ENCODE measurements around the gene CDC42BPG.

Gene CDC42BPG

GRCh38 chr11:64864473-64865285, 20.2 kb upstream of the CDC42BPG start:
- FAIRE-seq: no peak

DNA sequence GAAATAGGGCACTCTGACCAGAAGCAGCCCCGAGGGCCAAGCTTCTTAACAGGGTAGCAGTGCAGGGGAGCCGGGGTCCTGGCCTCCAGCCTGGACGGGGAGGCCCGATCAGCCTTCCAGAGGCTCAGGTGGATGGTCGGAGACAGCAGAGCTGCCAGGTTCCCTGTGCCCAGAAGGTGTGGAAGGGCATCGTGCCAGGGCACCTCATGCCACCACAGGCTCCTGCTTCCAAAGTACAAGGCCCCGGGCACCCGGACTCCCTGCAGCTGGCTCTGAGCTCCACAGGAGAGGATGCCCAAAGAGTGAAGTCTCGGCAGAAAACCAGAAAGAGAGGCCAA, 19.7 kb upstream of the CDC42BPG start:
- FAIRE-seq: no peak

- FAIRE-seq: no peak
These were observed 19.1 kb upstream of the CDC42BPG start for GRCh38 chr11:64863391-64864060.

DNA sequence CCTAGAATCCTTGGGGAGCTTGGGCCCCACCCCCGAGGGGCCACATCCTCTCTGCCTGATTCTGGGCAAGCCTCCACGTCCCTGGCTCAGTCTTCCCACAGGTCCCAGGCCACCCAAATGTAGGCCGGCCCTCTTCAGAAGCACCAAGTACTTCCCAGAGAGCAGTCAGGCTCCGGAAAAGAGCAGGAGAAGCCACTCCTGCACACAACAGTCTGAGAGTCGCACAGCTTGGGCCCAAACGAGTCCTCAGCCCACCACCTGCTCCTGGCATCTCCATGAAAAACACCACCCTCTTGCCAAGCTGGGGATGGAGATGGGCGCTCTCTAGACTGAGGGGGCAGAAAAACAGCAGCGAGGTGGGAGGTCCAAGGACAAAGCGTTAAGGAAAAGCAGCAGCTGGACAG, 18.5 kb upstream of the CDC42BPG start:
- FAIRE-seq: no peak

DNA sequence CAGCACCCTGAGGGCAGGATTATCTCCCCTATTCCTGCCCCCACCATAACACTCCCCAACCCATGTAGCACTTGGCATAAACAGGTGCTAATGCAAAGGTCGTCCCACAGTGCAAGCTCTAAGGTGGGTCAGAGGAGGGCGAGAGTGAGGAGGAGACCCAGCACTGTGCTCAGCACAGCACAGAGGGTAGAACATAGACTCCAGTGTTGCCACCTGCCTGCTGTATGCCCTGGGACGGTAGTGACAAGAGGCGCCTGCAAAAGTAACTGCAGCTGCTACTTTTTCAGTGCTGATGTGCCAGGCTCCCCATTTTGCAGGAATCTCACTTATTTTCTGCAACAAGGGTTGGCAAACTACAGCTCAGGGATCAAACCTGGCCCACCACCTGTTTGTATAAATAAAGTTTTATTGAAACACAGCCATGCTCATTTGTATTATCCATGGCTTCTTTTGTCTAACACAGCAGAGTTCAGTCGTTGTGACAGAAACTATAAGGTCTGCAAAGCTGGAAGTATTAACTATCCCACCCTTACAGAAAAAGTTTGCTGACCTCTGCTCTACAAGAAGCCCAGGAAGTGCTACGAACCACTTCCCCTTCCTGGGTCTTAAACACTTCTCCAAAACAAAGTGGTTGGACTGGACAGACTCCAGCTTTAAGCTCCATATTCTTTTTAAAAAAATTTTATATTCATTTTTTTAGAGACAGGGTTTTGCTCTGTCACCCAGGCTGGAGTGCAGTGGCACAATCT, 16.9 kb upstream of the CDC42BPG start:
- FAIRE-seq: no peak

DNA sequence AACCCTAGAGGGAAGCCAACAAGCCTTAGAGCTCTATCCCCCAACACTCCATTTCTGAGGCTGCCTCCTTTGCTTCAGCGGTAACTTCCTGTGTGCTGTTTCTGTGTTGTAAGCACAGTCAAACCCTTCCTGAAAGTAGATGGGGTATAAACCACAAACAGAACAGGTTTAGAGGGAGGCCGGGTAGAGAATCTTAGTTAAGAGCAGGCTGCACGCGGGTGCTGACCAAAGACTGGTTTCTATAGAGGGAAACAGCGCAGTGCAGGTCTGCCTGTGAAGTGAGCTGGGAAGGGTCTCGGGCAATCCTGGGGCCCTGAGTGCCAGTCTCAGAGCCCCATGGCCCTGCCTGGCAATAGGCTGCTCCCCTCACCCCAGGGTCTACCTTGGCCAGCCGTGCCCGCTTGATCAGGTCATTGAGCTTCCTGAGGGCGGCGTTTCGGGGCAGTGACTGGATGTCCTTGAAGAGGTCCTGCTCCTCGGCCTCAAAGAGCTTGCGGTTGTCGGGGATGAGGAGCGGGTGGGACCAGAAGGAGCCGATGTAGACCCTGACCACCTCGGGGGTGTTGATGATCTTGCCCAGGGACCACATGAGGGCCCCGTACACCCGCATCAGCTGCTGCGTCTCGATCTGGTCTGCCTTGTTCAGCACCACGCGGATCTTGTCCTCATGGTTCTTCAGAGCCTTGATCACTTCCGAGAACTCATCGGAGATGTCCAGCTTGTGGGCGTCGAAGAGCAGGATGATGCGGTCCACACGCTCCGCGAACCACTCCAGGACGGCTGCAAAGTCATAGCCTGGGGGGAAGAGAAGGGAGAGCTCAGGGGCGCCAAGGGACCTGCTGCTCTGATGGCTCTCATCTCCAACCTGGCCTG, 15.3 kb upstream of the CDC42BPG start:
- FAIRE-seq: no peak

- no peak for FAIRE-seq
These were observed 14.2 kb upstream of the CDC42BPG start for GRCh38 chr11:64858467-64859263.

DNA sequence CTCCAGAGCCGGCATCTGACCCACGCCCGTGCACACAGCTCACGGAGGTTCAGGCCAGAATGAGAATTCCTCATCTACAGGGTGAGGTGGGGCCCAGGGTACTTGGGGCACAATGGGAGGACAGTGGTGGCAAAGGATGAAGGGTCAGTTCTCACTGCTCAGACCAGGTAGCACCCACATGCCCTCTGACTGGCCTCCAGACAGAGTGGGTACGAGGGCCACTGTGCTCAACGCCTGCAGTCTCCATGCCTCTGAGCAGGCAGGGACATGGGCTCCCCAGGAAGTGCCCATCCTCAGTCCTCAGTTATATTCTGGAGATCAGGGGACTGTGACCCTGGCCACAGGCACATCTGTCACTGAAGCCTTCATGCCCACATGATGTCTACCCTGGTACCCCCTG, 13.0 kb upstream of the CDC42BPG start:
- FAIRE-seq: no peak

GRCh38 chr11:64856382-64857227, 12.2 kb upstream of the CDC42BPG start:
- FAIRE-seq: no peak

- no peak for FAIRE-seq
These were observed 11.3 kb upstream of the CDC42BPG start for GRCh38 chr11:64855596-64856304.

DNA sequence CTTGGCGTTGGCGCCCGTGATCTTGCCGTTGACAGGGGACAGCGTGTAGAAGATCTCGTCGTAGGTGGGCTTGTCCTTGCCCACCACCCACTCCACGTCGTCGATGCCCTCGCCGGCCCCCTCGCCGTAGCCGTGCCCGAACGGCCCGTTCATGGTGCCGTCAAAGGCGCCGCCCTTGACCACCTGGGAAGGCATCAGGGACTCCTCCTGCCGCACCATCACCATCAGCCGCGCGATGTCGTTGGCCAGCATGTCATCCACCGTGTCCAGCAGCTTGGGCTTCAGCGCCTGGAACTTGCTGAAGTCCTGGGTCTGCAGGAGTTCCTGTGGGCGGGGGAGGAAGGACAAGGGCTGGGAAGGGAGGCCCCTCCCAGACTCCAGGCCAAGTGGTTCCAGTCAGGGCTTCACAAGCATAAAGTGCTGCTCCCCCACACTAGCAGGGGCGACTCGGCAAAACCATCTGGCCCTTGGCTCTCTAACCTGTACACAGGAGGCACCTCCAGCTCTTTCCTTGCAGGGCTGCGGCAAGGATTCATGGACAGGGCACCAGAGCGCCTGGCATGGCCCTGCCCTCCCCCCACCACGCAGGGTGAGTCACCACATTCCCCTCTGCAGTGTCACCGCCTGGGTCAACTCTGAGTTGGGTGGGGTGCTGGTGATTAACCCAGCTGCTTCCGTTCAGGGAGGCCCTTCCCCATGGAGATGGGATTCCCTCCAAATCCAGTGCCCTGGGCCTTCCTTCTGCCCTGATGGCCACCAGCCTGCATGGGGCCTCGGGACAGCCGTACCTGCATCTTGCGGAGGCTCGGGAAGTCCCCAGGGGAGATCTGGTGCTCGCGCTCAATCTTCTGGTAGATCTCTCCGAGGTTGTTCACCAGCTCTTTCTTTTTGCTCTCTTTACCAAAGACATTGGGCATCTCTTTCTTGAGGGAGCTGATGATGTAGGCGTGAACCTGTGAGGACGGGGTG, 10.4 kb upstream of the CDC42BPG start:
- FAIRE-seq: no peak

GRCh38 chr11:64854157-64854533, 9.7 kb upstream of the CDC42BPG start:
- FAIRE-seq: no peak

GRCh38 chr11:64853709-64854108, 9.3 kb upstream of the CDC42BPG start:
- FAIRE-seq: no peak

DNA sequence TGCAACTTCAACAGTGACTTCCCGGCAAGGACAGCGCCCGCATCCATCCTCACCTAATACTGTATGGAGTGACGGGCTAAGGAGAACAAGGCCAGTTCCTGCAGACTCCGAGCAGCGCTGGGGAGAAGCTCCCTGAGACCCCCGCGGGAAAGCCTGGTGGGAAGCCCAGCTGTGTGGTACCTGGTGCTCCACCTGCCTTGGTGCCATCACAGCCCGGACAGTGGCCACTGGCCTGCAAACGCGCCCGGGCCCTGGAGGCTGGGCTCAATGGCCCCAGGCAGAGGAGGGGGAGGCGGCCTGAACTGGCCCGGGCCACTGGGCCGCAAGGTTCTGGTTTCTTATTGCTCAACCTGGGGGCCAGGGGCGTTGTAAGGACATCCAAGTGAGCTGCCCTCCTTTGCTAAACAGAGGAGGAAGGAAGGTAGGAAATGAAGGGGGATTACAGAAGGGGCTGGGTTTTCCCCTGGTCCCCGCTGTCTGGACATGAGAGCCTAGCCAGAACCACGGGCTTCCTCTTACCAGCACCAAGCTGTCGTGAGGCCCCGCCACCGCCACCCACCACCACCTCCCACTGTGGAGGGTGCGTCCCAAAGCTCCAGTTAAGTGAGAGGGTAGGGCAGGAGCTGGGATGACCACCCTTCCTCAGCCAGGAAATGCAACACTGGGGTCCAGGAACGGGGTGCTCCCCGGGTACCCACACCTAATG, 8.5 kb upstream of the CDC42BPG start:
- no peak for FAIRE-seq

DNA sequence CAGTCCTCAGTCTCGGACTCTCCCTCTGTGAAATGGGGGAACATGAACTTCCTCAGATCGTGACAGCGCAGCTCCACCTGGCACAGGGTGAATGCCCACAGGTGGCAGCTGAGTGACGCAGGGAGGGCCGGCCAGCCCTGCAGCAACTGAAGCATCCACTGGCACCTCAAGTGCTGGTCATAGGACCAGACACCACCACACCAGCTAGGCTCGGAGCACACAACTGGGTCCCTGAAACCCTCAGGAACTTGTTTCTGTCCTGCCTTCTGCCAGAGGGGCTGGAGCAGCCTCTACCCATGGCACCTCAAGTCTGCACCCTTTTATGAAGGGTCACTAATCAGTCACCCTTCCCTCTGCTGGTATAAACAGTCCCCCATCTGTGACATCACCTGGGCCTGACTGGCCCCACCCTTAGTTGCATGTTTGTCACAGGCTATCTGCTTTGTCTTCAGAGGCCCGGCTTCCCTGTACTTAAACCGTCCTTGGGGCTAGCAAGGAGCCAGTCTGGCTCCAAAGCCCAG, 7.4 kb upstream of the CDC42BPG start:
- no peak for FAIRE-seq

DNA sequence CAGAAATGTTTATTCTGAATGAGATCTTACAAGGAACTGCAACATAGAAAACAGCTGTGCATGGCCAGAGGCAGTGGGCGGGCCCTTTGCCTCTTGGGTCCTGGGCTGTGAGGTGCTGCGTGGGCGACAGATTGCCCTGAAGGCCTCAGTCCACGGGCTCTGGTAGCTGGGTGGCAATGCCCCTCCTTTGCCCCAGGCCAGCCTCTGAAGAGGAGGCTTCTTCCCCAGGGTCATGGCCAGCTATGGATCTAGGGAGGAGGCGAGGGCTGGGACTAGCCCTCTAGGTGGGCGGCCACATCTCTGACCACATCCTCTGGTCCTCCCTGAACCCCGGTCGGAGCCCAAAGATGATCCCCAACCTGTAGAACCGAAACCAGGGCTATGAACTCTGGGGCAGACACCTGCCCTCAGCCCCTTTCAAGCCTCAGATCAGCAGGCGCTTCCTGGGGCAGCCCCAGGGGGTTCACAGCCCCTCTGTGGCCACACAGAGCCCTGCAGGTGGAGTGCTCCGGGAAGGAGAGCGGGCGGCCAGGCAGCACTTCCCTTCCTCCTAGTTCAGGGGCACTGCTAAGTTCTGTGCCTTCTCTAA, 6.6 kb upstream of the CDC42BPG start:
- no peak for FAIRE-seq

DNA sequence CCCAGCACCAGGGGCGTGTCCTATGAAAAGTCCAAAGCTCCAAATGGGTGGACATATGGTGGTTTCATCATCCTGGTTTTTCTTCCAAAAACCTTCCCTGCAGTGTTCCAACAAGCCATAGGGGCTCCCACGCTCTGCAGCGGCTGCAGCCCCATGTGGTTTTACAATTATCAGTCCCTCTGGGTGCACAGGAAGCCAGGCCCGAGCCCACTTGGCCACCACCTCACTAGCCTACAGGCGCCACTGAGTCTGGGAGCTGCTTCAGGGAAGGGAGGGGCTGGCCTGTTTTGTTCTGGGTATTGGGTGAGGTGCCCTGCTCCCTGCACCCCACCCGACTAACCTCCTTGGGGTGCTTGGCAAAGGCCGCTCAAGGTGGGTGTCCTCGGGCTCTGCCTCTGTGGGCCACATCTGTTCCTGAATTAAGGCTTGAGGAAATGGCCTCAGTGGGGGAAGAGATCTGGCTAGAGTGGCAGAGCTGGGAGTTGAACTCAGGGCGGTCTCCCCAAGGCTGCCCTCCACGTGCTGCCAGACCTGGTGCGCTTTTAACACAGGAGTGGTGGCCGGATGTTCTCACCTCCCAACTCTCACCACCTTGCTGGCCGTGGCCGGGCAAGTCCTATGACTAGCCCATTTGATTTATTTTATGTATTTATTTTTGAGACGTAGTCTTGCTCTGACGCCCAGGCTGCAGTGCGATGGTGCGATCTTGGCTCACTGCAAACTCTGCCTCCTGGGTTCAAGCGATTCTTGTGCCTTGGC, 5.3 kb upstream of the CDC42BPG start:
- FAIRE-seq: no peak

Data from G401.6 (cell line).